ENCODE data around the gene ACOT13. TPM values are rescaled to one million over a fixed set of nuclear protein-coding genes. Genes with fewer than 3 reads are reported as not detected.
"Not testable (repeated sequence)": the region's sequence is repeated elsewhere in the genome, so short reads cannot be mapped to it uniquely, and the experiment has no call there.

ACOT13 gene
- total and polyA plus RNA-seq, 2 donors (not counting 1 experiment from before 2014, with no cell fraction given), result 3.6 to 6.6 TPM

DNA sequence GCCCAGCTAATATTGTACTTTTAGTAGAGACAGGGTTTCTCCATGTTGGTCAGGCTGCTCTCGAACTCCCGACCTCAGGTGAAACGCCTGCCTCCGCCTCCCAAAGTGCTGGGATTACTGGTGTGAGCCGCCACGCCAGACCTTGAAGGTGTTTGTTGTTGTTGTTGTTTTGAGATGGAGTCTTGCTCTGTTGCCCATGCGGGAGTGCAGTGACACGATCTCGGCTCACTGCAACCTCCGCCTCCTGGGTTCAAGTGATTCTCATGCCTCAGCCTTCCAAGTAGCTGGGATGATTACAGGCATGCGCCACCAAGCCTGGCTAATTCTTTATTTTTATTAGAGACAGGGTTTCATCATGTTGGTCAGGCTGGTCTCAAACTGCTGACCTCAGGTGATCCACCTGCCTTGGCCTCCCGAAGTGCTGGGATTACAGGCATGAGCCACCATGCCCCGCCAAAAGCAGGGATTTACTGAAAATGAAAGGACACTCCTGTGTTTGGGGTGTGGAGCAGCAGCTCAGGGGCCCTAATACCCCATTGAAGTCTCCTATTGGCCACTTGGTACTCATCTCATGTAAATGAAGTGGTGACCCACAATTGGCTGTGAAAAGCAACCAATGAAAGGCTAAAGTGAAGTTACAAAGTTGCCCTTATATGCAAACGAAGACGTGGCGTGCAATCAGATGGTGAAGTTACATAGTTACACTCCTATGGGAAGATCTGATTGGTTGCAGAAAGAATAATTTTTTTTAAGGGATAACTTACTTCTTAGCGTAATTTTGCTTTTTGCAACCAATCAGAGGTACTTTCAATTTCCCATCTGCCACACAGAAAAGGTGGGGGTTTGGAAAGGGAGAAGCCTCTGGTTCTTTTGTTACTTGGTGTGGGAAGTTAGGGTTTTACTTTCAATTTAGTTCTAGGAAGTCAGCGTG is 1.5 kb downstream of the ACOT13 start:
- H3K27me3 Mint-ChIP-seq; intact Hi-C loops (cut with micrococcal nuclease); H3K27me3 ChIP-seq (replicated peaks in 1 of 4; ENCODE audit: control extremely low read depth in 1 of 4, control insufficient read depth in 3 of 4, insufficient read depth in 4 of 4, low read length in 3 of 4); H3K9me3 ChIP-seq (ENCODE audit: control extremely low read depth in 1 of 3, control insufficient read depth in 2 of 3, insufficient read depth in 1 of 3, low read length in 2 of 3); H3K36me3 ChIP-seq (replicated peaks in 1 of 2; ENCODE audit: control extremely low read depth in 1 of 2, control insufficient read depth in 1 of 2, extremely low read depth in 1 of 2, insufficient read depth in 2 of 2, low read length in 1 of 2); DNase-seq; H3K4me3 ChIP-seq (ENCODE audit: control extremely low read depth in 1 of 5, extremely low read depth in 1 of 5, insufficient read depth in 1 of 5, low read depth in 2 of 5, low read length in 4 of 5); ATAC-seq (ENCODE audit: low read depth); H3K9ac ChIP-seq (ENCODE audit: low read length); H3K9me3 Mint-ChIP-seq (ENCODE audit: insufficient read depth); H2AFZ ChIP-seq (ENCODE audit: insufficient read depth, low read depth, low read length, poor library complexity, severe bottlenecking); H4K20me1 ChIP-seq (ENCODE audit: control insufficient read depth, insufficient read depth, low read length, poor library complexity, severe bottlenecking); H3K27ac ChIP-seq (ENCODE audit: low read length in 2 of 2); H3K27ac Mint-ChIP-seq: not testable (repeated sequence)
- peak overlapping the region; percentile 53 for H3K4me3 Mint-ChIP-seq
- peaks cover 22 to 23% of the 10 kb centered on the region in 2 donors for H3K4me1 ChIP-seq (ENCODE audit: control insufficient read depth in 2 of 2, insufficient read depth in 2 of 2, low read length in 2 of 2)
- peak overlapping the region; percentile 82 for H3K4me2 ChIP-seq (replicated peaks; ENCODE audit: low read depth, low read length, poor library complexity, severe bottlenecking)
- peaks cover 46% of the 10 kb centered on the region for H3K4me1 Mint-ChIP-seq
- ChIA-PET POLR2A (interaction anchor here (4.2 kb wide), 1 partner anchor 22 kb away, joined by 17 read pairs; the partner anchor contains the start of gene KIAA0319), CTCF (interaction anchor here (1.6 to 3.0 kb wide), 3 partner anchors 82 to 89 kb away, joined by 4 to 24 read pairs (median 8); no protein-coding TSS in a partner anchor)
- 88% methylated on average over 15 of the region's 18 CpGs for WGBS (ENCODE audit: insufficient coverage)
- H3K79me2 ChIP-seq (ENCODE audit: control insufficient read depth, insufficient read depth, low read length), result peaks cover 33% of the 10 kb centered on the region

GRCh38 chr6:24668997-24669361 is 2.1 kb downstream of the ACOT13 start:
- H3K79me2 ChIP-seq (ENCODE audit: control insufficient read depth, insufficient read depth, low read length), result peaks cover 33% of the 10 kb centered on the region
- Mint-ChIP-seq H3K27ac (no peak overlapping the region), H3K4me3 (no peak overlapping the region)

GRCh38 chr6:24670492-24670891 is 3.6 kb downstream of the ACOT13 start:
- peaks cover 27% of the 10 kb centered on the region for H3K4me1 Mint-ChIP-seq
- H2AFZ ChIP-seq (ENCODE audit: insufficient read depth, low read depth, low read length, poor library complexity, severe bottlenecking); H3K9me3 Mint-ChIP-seq (ENCODE audit: insufficient read depth); POLR2A ChIA-PET; H3K36me3 ChIP-seq (replicated peaks in 1 of 2; ENCODE audit: control extremely low read depth in 1 of 2, control insufficient read depth in 1 of 2, extremely low read depth in 1 of 2, insufficient read depth in 2 of 2, low read length in 1 of 2); ATAC-seq (ENCODE audit: low read depth); H4K20me1 ChIP-seq (ENCODE audit: control insufficient read depth, insufficient read depth, low read length, poor library complexity, severe bottlenecking); H3K4me2 ChIP-seq (replicated peaks; ENCODE audit: low read depth, low read length, poor library complexity, severe bottlenecking); H3K9ac ChIP-seq (ENCODE audit: low read length); H3K27ac ChIP-seq (ENCODE audit: low read length in 2 of 2); CTCF ChIA-PET; H3K27me3 Mint-ChIP-seq; intact Hi-C loops (cut with micrococcal nuclease); H3K4me3 Mint-ChIP-seq; H3K27me3 ChIP-seq (replicated peaks in 1 of 4; ENCODE audit: control extremely low read depth in 1 of 4, control insufficient read depth in 3 of 4, insufficient read depth in 4 of 4, low read length in 3 of 4); DNase-seq; H3K27ac Mint-ChIP-seq; H3K4me3 ChIP-seq (ENCODE audit: control extremely low read depth in 1 of 5, extremely low read depth in 1 of 5, insufficient read depth in 1 of 5, low read depth in 2 of 5, low read length in 4 of 5): not testable (repeated sequence)
- Histone ChIP-seq H3K79me2 (ENCODE audit: control insufficient read depth, insufficient read depth, low read length) (peaks cover 25% of the 10 kb centered on the region), H3K4me1 (ENCODE audit: control insufficient read depth in 2 of 2, insufficient read depth in 2 of 2, low read length in 2 of 2) (peaks cover 11 to 16% of the 10 kb centered on the region in 2 donors), H3K9me3 (ENCODE audit: control extremely low read depth in 1 of 3, control insufficient read depth in 2 of 3, insufficient read depth in 1 of 3, low read length in 2 of 3) (peaks cover 0 to 15% (median 8%) of the 10 kb centered on the region in 3 donors)

More at GRCh38 chr6:24668997-24669361, 2.1 kb downstream of the ACOT13 start:
- ATAC-seq (ENCODE audit: low read depth) (no peak), DNase-seq (no peak)
- Histone ChIP-seq H3K4me3 (ENCODE audit: control extremely low read depth in 1 of 5, extremely low read depth in 1 of 5, insufficient read depth in 1 of 5, low read depth in 2 of 5, low read length in 4 of 5) (no peak overlapping the region), H3K9ac (ENCODE audit: low read length) (no peak overlapping the region), H3K27ac (ENCODE audit: low read length in 2 of 2) (no peak overlapping the region), H3K9me3 (ENCODE audit: control extremely low read depth in 1 of 3, control insufficient read depth in 2 of 3, insufficient read depth in 1 of 3, low read length in 2 of 3) (peaks cover 0 to 9% (median 8%) of the 10 kb centered on the region in 3 donors), H3K27me3 (replicated peaks in 1 of 4; ENCODE audit: control extremely low read depth in 1 of 4, control insufficient read depth in 3 of 4, insufficient read depth in 4 of 4, low read length in 3 of 4) (no peaks in the 10 kb centered on the region), H4K20me1 (ENCODE audit: control insufficient read depth, insufficient read depth, low read length, poor library complexity, severe bottlenecking) (no peaks in the 10 kb centered on the region), H2AFZ (ENCODE audit: insufficient read depth, low read depth, low read length, poor library complexity, severe bottlenecking) (no peak overlapping the region), H3K4me1 (ENCODE audit: control insufficient read depth in 2 of 2, insufficient read depth in 2 of 2, low read length in 2 of 2) (peaks cover 22 to 23% of the 10 kb centered on the region in 2 donors), H3K36me3 (replicated peaks in 1 of 2; ENCODE audit: control extremely low read depth in 1 of 2, control insufficient read depth in 1 of 2, extremely low read depth in 1 of 2, insufficient read depth in 2 of 2, low read length in 1 of 2) (peaks cover 0 to 2% of the 10 kb centered on the region in 2 experiments), H3K4me2 (replicated peaks; ENCODE audit: low read depth, low read length, poor library complexity, severe bottlenecking) (no peak overlapping the region)
- ChIA-PET CTCF (interaction anchor here (0.7 to 1.6 kb wide), 2 partner anchors 89 to 206 kb away, joined by 3 to 4 read pairs; no protein-coding TSS in a partner anchor), POLR2A (no interaction called here)
- TF ChIP-seq EZH2 (IDR thresholded peaks at IDR 0.05; ENCODE audit: borderline replicate concordance, insufficient read depth, low read depth, low read length, poor library complexity, severe bottlenecking), result no peak
- TF ChIP-seq CTCF (IDR thresholded peaks at IDR 0.05), result no peak
- H3K4me1 Mint-ChIP-seq, result peaks cover 41% of the 10 kb centered on the region
- WGBS (ENCODE audit: insufficient coverage), result no CpG with 5 or more reads among the region's 9 CpGs
- H3K27me3 Mint-ChIP-seq, result no peaks in the 10 kb centered on the region
- H3K9me3 Mint-ChIP-seq (ENCODE audit: insufficient read depth), result peaks cover 4% of the 10 kb centered on the region
- intact Hi-C loops (cut with micrococcal nuclease), result no loop called here
